ENCODE results near the gene CDKAL1.

The CDKAL1 gene

GRCh38 chr6:20835315-20836010 is 301.2 kb downstream of the CDKAL1 start:
- DNase-seq (ENCODE audit: low read depth in 2 of 2): no peak

- no peak for DNase-seq (ENCODE audit: low read depth in 2 of 2)
Measured at GRCh38 chr6:20837189-20837588, 302.9 kb downstream of the CDKAL1 start.

- no peak for DNase-seq (ENCODE audit: low read depth in 2 of 2)
Measured at GRCh38 chr6:20838113-20838512, 303.9 kb downstream of the CDKAL1 start.

- DNase-seq (ENCODE audit: low read depth in 2 of 2): no peak
Measured at GRCh38 chr6:20839630-20840029, 305.4 kb downstream of the CDKAL1 start.

GRCh38 chr6:20840675-20841074 is 306.4 kb downstream of the CDKAL1 start:
- no peak for DNase-seq (ENCODE audit: low read depth in 2 of 2)

GRCh38 chr6:20841806-20842205 is 307.5 kb downstream of the CDKAL1 start:
- DNase-seq (ENCODE audit: low read depth in 2 of 2): no peak

- DNase-seq (ENCODE audit: low read depth in 2 of 2): no peak
Measured at GRCh38 chr6:20845592-20845991, 311.3 kb downstream of the CDKAL1 start.

GRCh38 chr6:20846602-20847028 is 312.4 kb downstream of the CDKAL1 start:
- DNase-seq (ENCODE audit: low read depth in 2 of 2): no peak

- DNase-seq (ENCODE audit: low read depth in 2 of 2): no peak
Measured at GRCh38 chr6:20847904-20848303, 313.6 kb downstream of the CDKAL1 start.

GRCh38 chr6:20850686-20851416 is 316.6 kb downstream of the CDKAL1 start:
- DNase-seq (ENCODE audit: low read depth in 2 of 2): no peak

- DNase-seq (ENCODE audit: low read depth in 2 of 2): no peak
Measured at GRCh38 chr6:20851795-20852194, 317.5 kb downstream of the CDKAL1 start.

GRCh38 chr6:20853828-20854227 is 319.6 kb downstream of the CDKAL1 start:
- no peak for DNase-seq (ENCODE audit: low read depth in 2 of 2)

- no peak for DNase-seq (ENCODE audit: low read depth in 2 of 2)
Measured at GRCh38 chr6:20856681-20857288, 322.5 kb downstream of the CDKAL1 start.

GRCh38 chr6:20861481-20861880 is 327.2 kb downstream of the CDKAL1 start:
- no peak for DNase-seq (ENCODE audit: low read depth in 2 of 2)

- no peak for DNase-seq (ENCODE audit: low read depth in 2 of 2)
Measured at GRCh38 chr6:20866036-20866435, 331.8 kb downstream of the CDKAL1 start.

GRCh38 chr6:20866935-20867703 is 332.9 kb downstream of the CDKAL1 start:
- no peak for DNase-seq (ENCODE audit: low read depth in 2 of 2)

GRCh38 chr6:20868397-20869096 is 334.3 kb downstream of the CDKAL1 start:
- no peak for DNase-seq (ENCODE audit: low read depth in 2 of 2)

GRCh38 chr6:20870021-20870420 is 335.8 kb downstream of the CDKAL1 start:
- no peak for DNase-seq (ENCODE audit: low read depth in 2 of 2)

- no peak for DNase-seq (ENCODE audit: low read depth in 2 of 2)
Measured at GRCh38 chr6:20870493-20870892, 336.2 kb downstream of the CDKAL1 start.

- DNase-seq (ENCODE audit: low read depth in 2 of 2): no peak
Measured at GRCh38 chr6:20873425-20874190, 339.4 kb downstream of the CDKAL1 start.

Measured in stimulated activated CD8-positive, alpha-beta memory T cell treated with anti-CD3 and anti-CD28 coated beads, Interleukin-15, amount 100 ng/mL, for 48 hours (primary cell).